Spinal cord (tissue), 10 donors: Measurements from ENCODE around the gene PAXX. TPM values are rescaled to one million over a fixed set of nuclear protein-coding genes. Genes with fewer than 3 reads are reported as not detected.

Experiments used
- DNase-seq, 6 donors: peaks; one replicate each; pipeline versions ENCODE4 v3.0.0 to v3.0.0-alpha.2; 2013 to 2015; ENCODE audit warnings: low spot score in 6 of 6, low read depth in 4 of 6
- H3K27ac ChIP-seq: one replicate; pipeline ENCODE4 v1.5.1; 2013; ENCODE audit warnings: low read depth, low read length, control low read depth
- H3K27me3 ChIP-seq: one replicate; pipeline ENCODE4 v1.6.1; 2013; ENCODE audit warnings: low read length; ENCODE audit not compliant: control insufficient read depth, insufficient read depth
- H3K36me3 ChIP-seq: one replicate; pipeline ENCODE4 v1.6.1; 2013; ENCODE audit warnings: low read length; ENCODE audit not compliant: control insufficient read depth, insufficient read depth
- H3K4me1 ChIP-seq: one replicate; pipeline ENCODE4 v1.6.1; 2013; ENCODE audit warnings: low read length; ENCODE audit not compliant: control insufficient read depth, insufficient read depth
- H3K4me3 ChIP-seq: one replicate; pipeline ENCODE4 v1.5.1; 2013; ENCODE audit warnings: low read depth, low read length, control low read depth
- H3K9me3 ChIP-seq: one replicate; pipeline ENCODE4 v1.6.1; 2013; ENCODE audit warnings: low read length; ENCODE audit not compliant: control insufficient read depth, insufficient read depth
- WGBS: methylation state at CpG from one replicate; pipeline ENCODE4 v1.1.5; 2013; ENCODE audit warnings: missing lambda C conversion rate; ENCODE audit not compliant: insufficient coverage; 5-methylcytosine and 5-hydroxymethylcytosine counted together
- polyA plus RNA-seq, 2 donors: library from polyadenylated mRNA; unstranded; fragments of 120-200 nt; gene quantifications; one replicate each; pipeline ENCODE4 v1.2.1, GENCODE V29; 2013; ENCODE audit not compliant: insufficient read length in 2 of 2
- total RNA-seq, 2 donors: library from RNA; depleted of rRNA in 1 of 2; stranded (reverse); fragments of 120-200 nt in 1 of 2; fragments of >200 nt in 1 of 2; gene quantifications; one replicate each; pipeline versions ENCODE4 v1.2.3 to v1.2.4, GENCODE V29; 2013 to 2014
- donor health status: healthy.

PAXX gene
- total and polyA plus RNA-seq, 4 donors, result 15.7 to 108 (median 72.7) TPM

DNA sequence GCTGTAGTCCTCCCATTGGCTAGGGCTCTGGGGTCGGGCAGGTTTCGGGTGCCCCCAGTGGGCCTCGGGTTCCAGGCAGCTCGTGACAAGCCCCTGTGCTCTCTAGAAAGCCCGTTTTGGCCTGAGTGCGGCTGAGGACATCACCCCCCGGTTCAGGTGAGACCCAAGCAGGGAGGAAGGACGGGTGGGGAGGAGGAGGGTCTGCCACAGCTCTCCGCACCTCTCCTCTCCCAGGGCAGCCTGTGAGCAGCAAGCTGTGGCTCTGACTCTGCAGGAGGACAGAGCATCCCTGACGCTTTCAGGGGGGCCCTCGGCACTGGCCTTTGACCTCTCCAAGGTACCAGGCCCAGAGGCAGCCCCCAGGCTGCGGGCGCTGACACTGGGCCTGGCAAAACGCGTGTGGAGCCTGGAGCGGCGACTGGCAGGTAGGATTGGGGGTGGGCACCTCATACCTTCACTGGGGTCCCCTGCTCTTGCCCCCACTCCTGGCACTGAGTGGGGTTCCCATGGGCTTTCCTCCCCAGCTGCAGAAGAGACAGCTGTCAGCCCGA lies 672 bp downstream of the PAXX start:
- 33% methylated on average over 18 of the region's 18 CpGs for WGBS
- peaks cover 17% of the 10 kb centered on the region for H3K27me3 ChIP-seq
- no peaks in the 10 kb centered on the region for H3K9me3 ChIP-seq
- H3K27ac ChIP-seq, result no peak overlapping the region
- peaks cover 36% of the 10 kb centered on the region for H3K36me3 ChIP-seq
- peaks cover 52% of the 10 kb centered on the region for H3K4me1 ChIP-seq
- DNase-seq, result no peak
- H3K4me3 ChIP-seq, result peak overlapping the region; percentile 65

- Histone ChIP-seq H3K27ac (no peak overlapping the region), H3K9me3 (no peaks in the 10 kb centered on the region), H3K4me1 (peaks cover 53% of the 10 kb centered on the region), H3K27me3 (peaks cover 17% of the 10 kb centered on the region), H3K4me3 (no peak overlapping the region), H3K36me3 (peaks cover 36% of the 10 kb centered on the region)
- WGBS, result 55% methylated on average over 53 of the region's 54 CpGs
- DNase-seq, result no peak
Observed at GRCh38 chr9:136994180-136994887, 2.1 kb downstream of the PAXX start.

DNA sequence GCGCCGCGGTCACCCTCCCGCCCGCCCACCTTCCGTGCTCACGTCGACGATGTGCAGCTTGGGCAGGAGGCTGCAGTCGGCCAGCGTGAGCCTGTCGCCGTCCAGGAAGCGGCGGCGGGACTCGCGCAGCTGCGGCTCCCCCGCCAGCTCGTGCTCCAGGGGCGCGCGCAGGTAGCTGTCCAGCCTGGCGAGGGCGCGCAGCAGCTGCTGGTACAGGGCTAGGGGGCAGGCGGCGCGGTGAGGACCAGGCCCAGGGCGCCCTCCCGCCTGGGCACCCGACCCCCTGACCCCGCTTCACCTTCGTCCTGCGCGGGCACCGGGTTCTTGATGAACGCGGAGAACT lies 2.6 kb downstream of the PAXX start:
- H3K27me3 ChIP-seq, result peaks cover 17% of the 10 kb centered on the region
- no peaks in the 10 kb centered on the region for H3K9me3 ChIP-seq
- peaks cover 36% of the 10 kb centered on the region for H3K36me3 ChIP-seq
- H3K4me1 ChIP-seq, result peaks cover 53% of the 10 kb centered on the region
- H3K27ac ChIP-seq, result no peak overlapping the region
- H3K4me3 ChIP-seq, result no peak overlapping the region
- DNase-seq, result no peak
- 35% methylated on average over 40 of the region's 40 CpGs for WGBS

DNA sequence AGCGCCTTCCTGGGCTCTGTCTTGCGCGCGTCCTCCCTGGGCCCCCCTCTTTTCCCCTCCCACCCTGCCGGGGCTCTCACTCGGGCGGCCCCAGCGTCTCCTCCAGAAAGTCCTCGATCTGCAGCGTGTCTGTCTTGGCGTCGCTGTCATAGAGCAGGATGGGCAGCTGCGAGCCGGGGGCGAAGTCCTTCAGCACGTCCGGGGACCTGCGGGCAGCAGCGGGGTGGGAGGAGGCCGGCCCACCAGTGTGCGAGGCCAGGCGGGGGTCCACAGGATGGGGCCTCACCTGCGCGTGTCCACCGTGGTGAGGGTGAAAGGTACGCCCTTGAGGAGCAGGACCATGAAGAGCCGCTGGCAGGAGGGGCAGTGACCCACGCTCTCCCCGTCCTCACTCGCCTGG lies 3.1 kb downstream of the PAXX start:
- Histone ChIP-seq H3K27ac (no peak overlapping the region), H3K36me3 (peaks cover 36% of the 10 kb centered on the region), H3K4me3 (no peak overlapping the region), H3K4me1 (peaks cover 53% of the 10 kb centered on the region), H3K9me3 (no peaks in the 10 kb centered on the region), H3K27me3 (peaks cover 17% of the 10 kb centered on the region)
- WGBS, result 30% methylated on average over 27 of the region's 30 CpGs
- no peak for DNase-seq

DNA sequence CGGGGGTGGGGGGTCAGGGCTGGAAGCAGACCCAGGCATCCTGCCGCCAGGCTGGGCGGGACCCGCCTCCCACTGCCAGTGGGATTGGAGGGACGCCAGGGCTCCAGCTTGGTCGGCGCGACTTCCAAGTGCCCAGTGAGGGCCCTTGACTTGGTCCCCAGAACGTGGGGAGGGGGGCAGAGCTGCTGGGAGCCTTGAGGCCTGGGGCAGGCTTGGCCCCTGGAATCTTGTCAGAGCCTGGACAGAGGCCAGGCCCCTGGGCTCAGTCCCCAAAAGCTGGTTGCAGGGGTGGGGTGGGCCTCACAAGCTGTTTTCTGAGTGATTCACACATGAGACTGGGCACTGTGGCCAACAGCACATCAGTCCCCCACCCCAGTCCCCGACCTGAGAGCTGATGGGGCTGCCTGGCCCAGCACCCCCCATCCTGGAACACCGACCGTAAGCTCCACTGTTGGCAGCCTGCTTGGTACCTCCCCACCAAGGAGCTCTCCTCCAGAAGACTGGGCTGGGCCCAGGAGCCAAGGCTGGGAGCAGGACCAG lies 3.6 kb downstream of the PAXX start:
- Histone ChIP-seq H3K27me3 (peaks cover 17% of the 10 kb centered on the region), H3K9me3 (no peaks in the 10 kb centered on the region), H3K36me3 (peaks cover 36% of the 10 kb centered on the region), H3K27ac (peak overlapping the region; percentile 8), H3K4me1 (peaks cover 53% of the 10 kb centered on the region), H3K4me3 (no peak overlapping the region)
- WGBS, result 30% methylated on average over 12 of the region's 12 CpGs
- peak in 1 of 6 donors; percentile 79 for DNase-seq

GRCh38 chr9:136996361-136997292 lies 4.4 kb downstream of the PAXX start, which contains the start of gene CLIC3:
TSS of gene CLIC3 (minus strand) at chr9:136996568. CDS start at chr9:136996543, 25 bp downstream.
- peaks cover 36% of the 10 kb centered on the region for H3K36me3 ChIP-seq
- peaks cover 51% of the 10 kb centered on the region for H3K4me1 ChIP-seq
- no peak within 1 kb of the TSS for H3K4me3 ChIP-seq
- H3K27ac ChIP-seq, result peak within 1 kb of the TSS; percentile 8
- H3K9me3 ChIP-seq, result no peaks in the 10 kb centered on the region
- DNase-seq, result no peak
- WGBS, result 29% methylated on average over 32 of the region's 35 CpGs
- peaks cover 17% of the 10 kb centered on the region for H3K27me3 ChIP-seq

DNA sequence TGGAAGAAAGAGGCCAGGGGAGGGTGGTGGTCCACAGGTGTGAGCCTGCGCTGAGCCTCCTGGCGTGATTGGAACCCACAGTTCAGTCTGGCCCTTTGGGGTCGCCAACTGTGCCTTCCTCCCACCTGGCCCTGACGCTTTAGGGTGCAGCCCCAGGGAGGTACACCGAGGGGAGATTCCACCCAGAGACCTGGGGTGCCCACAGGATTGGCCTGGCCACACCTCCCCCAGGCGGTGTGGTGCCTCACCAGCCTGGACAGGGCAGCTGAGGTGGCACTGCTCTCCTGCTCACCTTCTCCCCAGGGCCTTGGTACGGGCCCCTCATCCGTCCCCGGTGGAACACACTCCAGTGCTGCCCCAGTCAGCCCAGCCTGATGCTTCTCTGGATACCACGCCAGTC lies 5.1 kb downstream of the PAXX start:
- peaks cover 36% of the 10 kb centered on the region for H3K36me3 ChIP-seq
- H3K4me3 ChIP-seq, result no peak overlapping the region
- H3K27ac ChIP-seq, result no peak overlapping the region
- H3K4me1 ChIP-seq, result peaks cover 48% of the 10 kb centered on the region
- H3K9me3 ChIP-seq, result no peaks in the 10 kb centered on the region
- 71% methylated on average over 10 of the region's 10 CpGs for WGBS
- no peak for DNase-seq
- peaks cover 19% of the 10 kb centered on the region for H3K27me3 ChIP-seq

DNA sequence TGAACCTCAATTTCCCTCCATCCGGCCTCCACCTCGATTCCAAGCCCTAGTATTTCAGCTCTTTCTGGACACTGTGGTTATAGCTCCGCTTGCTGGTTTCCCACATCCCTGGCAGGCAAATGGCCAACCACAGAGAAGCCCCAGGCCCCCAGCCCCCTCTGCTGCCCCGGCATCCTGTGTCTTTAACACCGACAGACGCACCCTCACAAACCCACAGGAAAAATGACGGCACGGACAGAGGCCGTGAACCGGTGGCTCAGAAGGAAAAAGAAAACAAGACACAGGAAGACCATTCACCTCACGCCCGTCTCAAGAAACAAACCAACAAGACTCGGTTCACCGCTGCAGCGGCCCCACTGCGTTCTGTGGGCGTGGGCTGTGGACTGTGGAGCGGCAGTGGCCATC lies 5.6 kb downstream of the PAXX start:
- 66% methylated on average over 17 of the region's 18 CpGs for WGBS
- H3K36me3 ChIP-seq, result peaks cover 36% of the 10 kb centered on the region
- H3K4me1 ChIP-seq, result peaks cover 43% of the 10 kb centered on the region
- no peak overlapping the region for H3K4me3 ChIP-seq
- H3K9me3 ChIP-seq, result no peaks in the 10 kb centered on the region
- H3K27ac ChIP-seq, result no peak overlapping the region
- peaks cover 19% of the 10 kb centered on the region for H3K27me3 ChIP-seq
- no peak for DNase-seq

GRCh38 chr9:137000177-137000930 lies 8.1 kb downstream of the PAXX start:
- DNase-seq, result no peak
- Histone ChIP-seq H3K36me3 (peaks cover 12% of the 10 kb centered on the region), H3K4me1 (peaks cover 26% of the 10 kb centered on the region), H3K27me3 (peaks cover 12% of the 10 kb centered on the region), H3K27ac (no peak overlapping the region), H3K9me3 (no peaks in the 10 kb centered on the region), H3K4me3 (no peak overlapping the region)
- 85% methylated on average over 9 of the region's 10 CpGs for WGBS
